ENCODE measurements around the gene FAM162A. TPM values are rescaled to one million over a fixed set of nuclear protein-coding genes. Genes with fewer than 3 reads are reported as not detected.
"Not testable (repeated sequence)": the region's sequence is repeated elsewhere in the genome, so short reads cannot be mapped to it uniquely, and the experiment has no call there.

The FAM162A gene
- 28.5 TPM for polyA plus RNA-seq (ENCODE audit: insufficient read length)

- DNase-seq: peak; percentile 95
These were observed at the start of gene FAM162A for GRCh38 chr3:122383771-122384697. FAM162A (plus strand) TSS chr3:122384182; CDS start chr3:122384266, 84 bp downstream.

- no peak for DNase-seq
These were observed 41.2 kb upstream of the FAM162A start for GRCh38 chr3:122342803-122343202.

GRCh38 chr3:122343654-122344053 is 40.3 kb upstream of the FAM162A start:
- no peak for DNase-seq

GRCh38 chr3:122349171-122349570 is 34.8 kb upstream of the FAM162A start:
- DNase-seq: no peak

GRCh38 chr3:122350814-122351418 is 33.1 kb upstream of the FAM162A start:
- no peak for DNase-seq

GRCh38 chr3:122351612-122352011 is 32.4 kb upstream of the FAM162A start:
- no peak for DNase-seq

- DNase-seq: no peak
These were observed 30.8 kb upstream of the FAM162A start for GRCh38 chr3:122353215-122353614.

GRCh38 chr3:122353893-122354401 is 30.0 kb upstream of the FAM162A start:
- DNase-seq: no peak

GRCh38 chr3:122355612-122356011 is 28.4 kb upstream of the FAM162A start:
- DNase-seq: no peak

- DNase-seq: no peak
These were observed 27.6 kb upstream of the FAM162A start for GRCh38 chr3:122356402-122356801.

GRCh38 chr3:122357828-122358702 is 25.9 kb upstream of the FAM162A start:
- no peak for DNase-seq

- no peak for DNase-seq
These were observed 25.3 kb upstream of the FAM162A start for GRCh38 chr3:122358703-122359032.

- DNase-seq: no peak
These were observed 22.0 kb upstream of the FAM162A start for GRCh38 chr3:122362026-122362425.

GRCh38 chr3:122364490-122364889 is 19.5 kb upstream of the FAM162A start:
- no peak for DNase-seq

GRCh38 chr3:122365073-122365472 is 18.9 kb upstream of the FAM162A start:
- DNase-seq: no peak

GRCh38 chr3:122365582-122366378 is 18.2 kb upstream of the FAM162A start:
- DNase-seq: not testable (repeated sequence)

GRCh38 chr3:122366379-122366749 is 17.6 kb upstream of the FAM162A start:
- no peak for DNase-seq

- DNase-seq: no peak
These were observed 9.9 kb upstream of the FAM162A start for GRCh38 chr3:122374034-122374433.

- no peak for DNase-seq
These were observed 6.0 kb upstream of the FAM162A start for GRCh38 chr3:122377975-122378374.

- DNase-seq: peak; percentile 90
These were observed 905 bp upstream of the FAM162A start, which contains the start of gene MIX23 for GRCh38 chr3:122382888-122383666. MIX23 (minus strand) TSS chr3:122383231; CDS start chr3:122383224, 7 bp downstream.

- DNase-seq: no peak
These were observed 3.7 kb downstream of the FAM162A start for GRCh38 chr3:122387709-122388108.
